H1 (cell line): ENCODE data around the gene FAAH. TPM values are rescaled to one million over a fixed set of nuclear protein-coding genes. Genes with fewer than 3 reads are reported as not detected.

ENCODE experiments used
- CTCF ChIA-PET: fragments of 300-600 bp; sonication (Branson Sonifier 250); formaldehyde crosslinking; loops from one replicate; lab custom pipeline; 2021; ENCODE audit not compliant: partially characterized antibody; lab: Charles Lee
- POLR2A ChIA-PET: fragments of 300-600 bp; sonication (Branson Sonifier 250); formaldehyde crosslinking; loops from one replicate; lab custom pipeline; 2021; ENCODE audit warnings: inconsistent platforms; ENCODE audit not compliant: partially characterized antibody; lab: Charles Lee
- DNase-seq, 2 experiments: peaks; one replicate each; pipeline versions ENCODE4 v3.0.0 to v3.0.0-alpha.2; 2010 to 2022; ENCODE audit warnings: low spot score in 2 of 2, low read depth in 1 of 2, mixed read lengths in 1 of 2
- FAIRE-seq: peaks from 2 replicates; lab custom pipeline; 2011; peaks lifted over from hg19 to GRCh38; lab: Jason Lieb, UNC
- H2AFZ ChIP-seq: 2 replicates; pipeline ENCODE4 v1.8.1; 2012; ENCODE audit warnings: low read length, inconsistent platforms
- H2AK5ac ChIP-seq: 2 replicates; pipeline ENCODE4 v1.6.1; 2013; ENCODE audit warnings: low read depth, low read length
- H2BK120ac ChIP-seq: replicated peaks from 2 replicates; pipeline ENCODE3; 2013; ENCODE audit warnings: low read depth, low read length, inconsistent platforms
- H2BK12ac ChIP-seq: 2 replicates; pipeline ENCODE4 v1.6.1; 2013; ENCODE audit warnings: low read depth, low read length
- H2BK15ac ChIP-seq: 2 replicates; pipeline ENCODE4 v1.6.1; 2013; ENCODE audit warnings: low read length
- H2BK20ac ChIP-seq: 2 replicates; pipeline ENCODE4 v1.6.1; 2013; ENCODE audit warnings: low read length
- H2BK5ac ChIP-seq: 2 replicates; pipeline ENCODE4 v1.6.1; 2013; ENCODE audit warnings: low read depth, low read length
- H3K14ac ChIP-seq: 2 replicates; pipeline ENCODE4 v1.6.1; 2013; ENCODE audit warnings: inconsistent platforms; ENCODE audit not compliant: insufficient read length
- H3K18ac ChIP-seq: 2 replicates; pipeline ENCODE4 v1.6.1; 2013; ENCODE audit warnings: low read length; ENCODE audit errors: extremely low read depth
- H3K23ac ChIP-seq: 2 replicates; pipeline ENCODE4 v1.6.1; 2013; ENCODE audit warnings: inconsistent platforms; ENCODE audit not compliant: insufficient read length
- H3K23me2 ChIP-seq: 2 replicates; pipeline ENCODE4 v1.6.1; 2013; ENCODE audit warnings: low read depth, low read length
- H3K27ac ChIP-seq: 2 replicates; pipeline ENCODE4 v1.6.1; 2011; ENCODE audit warnings: low read depth, low read length, inconsistent platforms
- H3K27me3 ChIP-seq, 4 experiments: replicated peaks in 1 of 4; 1 replicate in 1 of 4; 2 replicates in 3 of 4; pipeline versions ENCODE4 v1.6.1 to v1.8.1; 2011 to 2013; ENCODE audit warnings: low read length in 3 of 4, mild to moderate bottlenecking in 3 of 4, inconsistent platforms in 2 of 4, mixed read lengths in 2 of 4, moderate library complexity in 1 of 4; ENCODE audit not compliant: control insufficient read depth in 3 of 4, insufficient read depth in 3 of 4; ENCODE audit errors: extremely low read depth in 1 of 4
- H3K36me3 ChIP-seq, 4 experiments: 2 replicates each; pipeline versions ENCODE4 v1.6.1 to v1.8.1; 2011 to 2013; ENCODE audit warnings: mild to moderate bottlenecking in 4 of 4, low read length in 3 of 4, moderate library complexity in 2 of 4, control low read depth in 1 of 4, inconsistent platforms in 1 of 4; ENCODE audit not compliant: insufficient read depth in 4 of 4, control insufficient read depth in 2 of 4
- H3K4ac ChIP-seq: replicated peaks from 2 replicates; pipeline ENCODE3; 2013; ENCODE audit warnings: low read length, low read depth, mixed read lengths, inconsistent platforms; ENCODE audit not compliant: insufficient read length
- H3K4me1 ChIP-seq, 4 experiments: replicated peaks in 1 of 4; 1 replicate in 1 of 4; 2 replicates in 3 of 4; pipeline versions ENCODE4 v1.6.1 to v1.8.1; 2011 to 2013; ENCODE audit warnings: low read length in 3 of 4, inconsistent platforms in 2 of 4, mixed read lengths in 1 of 4; ENCODE audit not compliant: insufficient read depth in 4 of 4, control insufficient read depth in 3 of 4
- H3K4me2 ChIP-seq, 2 experiments: 2 replicates each; pipeline versions ENCODE4 v1.6.1 to v1.8.1; 2011 to 2013; ENCODE audit warnings: low read depth in 2 of 2, low read length in 2 of 2, control low read depth in 1 of 2, inconsistent platforms in 1 of 2, mild to moderate bottlenecking in 1 of 2; ENCODE audit not compliant: insufficient read depth in 1 of 2
- H3K4me3 ChIP-seq, 4 experiments: fragments of 200-600, 300-600 bp in 1 of 4; sonication (generic), shearing (Covaris generic), sonication (Bioruptor Twin) in 1 of 4; 2 replicates each; pipeline versions ENCODE4 v1.5.1 to v1.8.1; 2011 to 2016; ENCODE audit warnings: low read length in 4 of 4, low read depth in 3 of 4, control low read depth in 2 of 4, inconsistent platforms in 2 of 4, mild to moderate bottlenecking in 2 of 4, mixed read lengths in 1 of 4, moderate library complexity in 1 of 4; ENCODE audit not compliant: insufficient read depth in 2 of 4; ENCODE audit errors: extremely low read depth in 1 of 4
- H3K56ac ChIP-seq: replicated peaks from 2 replicates; pipeline ENCODE3; 2013; ENCODE audit warnings: low read depth, mild to moderate bottlenecking, mixed read lengths, low read length, inconsistent platforms; ENCODE audit not compliant: insufficient read length
- H3K79me1 ChIP-seq: 2 replicates; pipeline ENCODE4 v1.6.1; 2013; ENCODE audit warnings: low read depth, low read length, control low read depth
- H3K79me2 ChIP-seq, 2 experiments: 2 replicates each; pipeline versions ENCODE4 v1.6.1 to v1.8.1; 2012 to 2013; ENCODE audit warnings: low read length in 2 of 2, mild to moderate bottlenecking in 2 of 2, inconsistent platforms in 1 of 2; ENCODE audit not compliant: insufficient read depth in 2 of 2, control insufficient read depth in 1 of 2
- H3K9ac ChIP-seq, 4 experiments: replicated peaks in 1 of 4; 1 replicate in 1 of 4; 2 replicates in 3 of 4; pipeline versions ENCODE4 v1.6.1 to v1.8.1; 2011 to 2013; ENCODE audit warnings: low read depth in 3 of 4, low read length in 3 of 4, control low read depth in 2 of 4, mild to moderate bottlenecking in 2 of 4, moderate library complexity in 2 of 4, inconsistent platforms in 1 of 4; ENCODE audit errors: extremely low read depth in 1 of 4
- H3K9me3 ChIP-seq, 2 experiments: 2 replicates each; pipeline versions ENCODE4 v1.6.1 to v1.8.1; 2012 to 2013; ENCODE audit warnings: mild to moderate bottlenecking in 2 of 2, moderate library complexity in 2 of 2, control low read depth in 1 of 2, inconsistent platforms in 1 of 2, low read depth in 1 of 2, low read length in 1 of 2, mixed read lengths in 1 of 2; ENCODE audit not compliant: insufficient read depth in 2 of 2
- H4K20me1 ChIP-seq, 2 experiments: replicated peaks in 1 of 2; 2 replicates each; pipeline versions ENCODE3 to v1.8.1; 2011 to 2013; ENCODE audit warnings: inconsistent platforms in 2 of 2, low read length in 2 of 2, mild to moderate bottlenecking in 1 of 2; ENCODE audit not compliant: insufficient read depth in 2 of 2, control insufficient read depth in 1 of 2
- H4K5ac ChIP-seq: 2 replicates; pipeline ENCODE4 v1.6.1; 2013; ENCODE audit warnings: low read length, low read depth, mixed read lengths, inconsistent platforms; ENCODE audit not compliant: insufficient read length
- H4K8ac ChIP-seq: 2 replicates; pipeline ENCODE4 v1.8.0; 2013; ENCODE audit warnings: mild to moderate bottlenecking, moderate library complexity, low read length, inconsistent platforms; ENCODE audit not compliant: insufficient read depth; ENCODE audit errors: extremely low read depth
- H4K91ac ChIP-seq: replicated peaks from 2 replicates; pipeline ENCODE3; 2013; ENCODE audit warnings: low read length, mixed read lengths, inconsistent platforms; ENCODE audit not compliant: insufficient read length
- ASH2L ChIP-seq: fragments of 200-600, 300-600 bp; sonication (generic); IDR thresholded peaks from one replicate; pipeline ENCODE4 v1.7.1; 2017; ENCODE audit warnings: low read length
- HDAC6 ChIP-seq: IDR thresholded peaks from one replicate; pipeline ENCODE4 v1.7.1; 2012; ENCODE audit warnings: low read depth, mild to moderate bottlenecking, inconsistent platforms, low read length, moderate library complexity
- TBP ChIP-seq: IDR thresholded peaks from 2 replicates; pipeline ENCODE4 v1.6.1; 2011; ENCODE audit warnings: low read depth, low read length, improper control_type of control experiment
- WGBS, 2 experiments: shearing (Covaris generic) in 1 of 2; methylation state at CpG; one replicate each; pipeline versions ENCODE4 v1.1.6 to v1.1.7; 2013 to 2015; ENCODE audit warnings: low lambda C conversion rate in 2 of 2, mixed read lengths in 2 of 2, inconsistent platforms in 1 of 2, low coverage in 1 of 2, missing lambda C conversion rate in 1 of 2; ENCODE audit not compliant: insufficient replicate concordance in 2 of 2, insufficient coverage in 1 of 2, insufficient read length in 1 of 2; ENCODE audit errors: extremely low coverage in 1 of 2, missing lambda C conversion rate in 1 of 2; 5-methylcytosine and 5-hydroxymethylcytosine counted together
- polyA plus RNA-seq, 7 experiments: library from polyadenylated mRNA; depleted of rRNA in 3 of 7; stranded (reverse) in 5 of 7; unstranded in 2 of 7; fragments of >200 nt in 5 of 7; fragments of 200-250 nt in 2 of 7; gene quantifications; 1 replicate in 5 of 7; 2 replicates in 1 of 7; 4 replicates in 1 of 7; pipeline versions ENCODE4 v1.2.1 to v1.2.3, GENCODE V29; 2011 to 2013; ENCODE audit warnings: missing spikeins in 2 of 7, mixed read lengths in 2 of 7
- total RNA-seq: library from RNA; stranded (reverse); fragmentation: NEBNext Ultra II Directional; extraction: Animal tissue kit (Norgen Biotek cat#: 25700); gene quantifications from 2 replicates; pipeline ENCODE4 v1.2.1, GENCODE V29; 2021

FAAH gene
- total and polyA plus RNA-seq, 2 of the 8 experiments (the other 6 are each of a cell fraction or from before 2014, with no cell fraction given), result 41.2 to 47.3 TPM

- H4K8ac ChIP-seq, result no peak overlapping the region
- no peak overlapping the region for H3K56ac ChIP-seq
- ChIA-PET CTCF (interaction anchor here (1.4 kb wide), 1 partner anchor 22 kb away, joined by 5 read pairs; no protein-coding TSS in a partner anchor), POLR2A (interaction anchor here (0.5 to 1.5 kb wide), 4 partner anchors 19 to 218 kb away, joined by 3 to 8 read pairs (median 3); no protein-coding TSS in a partner anchor)
- no peak overlapping the region for H2AK5ac ChIP-seq
- H3K27ac ChIP-seq, result no peak overlapping the region
- H3K4ac ChIP-seq, result no peak overlapping the region
- no peak overlapping the region for H3K18ac ChIP-seq
- peaks cover 0 to 2% of the 10 kb centered on the region in 2 experiments for H4K20me1 ChIP-seq
- H3K4me3 ChIP-seq, result no peak overlapping the region
- H3K23me2 ChIP-seq, result no peaks in the 10 kb centered on the region
- H3K4me1 ChIP-seq, result no peaks in the 10 kb centered on the region
- no peak overlapping the region for H2BK120ac ChIP-seq
- no peaks in the 10 kb centered on the region for H3K9me3 ChIP-seq
- no peak overlapping the region for H2BK12ac ChIP-seq
- H3K14ac ChIP-seq, result no peak overlapping the region
- H4K5ac ChIP-seq, result no peak overlapping the region
- no peaks in the 10 kb centered on the region for H3K27me3 ChIP-seq
- H3K79me1 ChIP-seq, result no peaks in the 10 kb centered on the region
- no peak overlapping the region for H2BK20ac ChIP-seq
- no peak for DNase-seq
- H3K79me2 ChIP-seq, result no peaks in the 10 kb centered on the region
- H3K36me3 ChIP-seq, result peaks cover 10 to 48% (median 20%) of the 10 kb centered on the region in 4 experiments
- H2BK5ac ChIP-seq, result no peak overlapping the region
- 98% methylated on average over 5 of the region's 5 CpGs; no CpG with 5 or more reads in 1 of the 2 experiments for WGBS, 2 experiments
- no peak overlapping the region for H2BK15ac ChIP-seq
- TF ChIP-seq TBP (no peak), HDAC6 (no peak), ASH2L (no peak)
- TF ChIP-seq, all 59 proteins: peak for 0
- Histone ChIP-seq H3K4me2 (no peak overlapping the region), H3K23ac (no peak overlapping the region), H4K91ac (no peak overlapping the region), H3K9ac (no peak overlapping the region), H2AFZ (no peak overlapping the region)
- no peak for FAIRE-seq
Observed at GRCh38 chr1:46363121-46363520, 31.0 kb upstream of the FAAH start.
